RKO (cell line): ENCODE measurements around the gene MFRP.

ENCODE experiments used
- DNase-seq: peaks from one replicate; pipeline ENCODE4 v3.0.0-alpha.2; 2016; ENCODE audit warnings: low spot score

The MFRP gene

DNA sequence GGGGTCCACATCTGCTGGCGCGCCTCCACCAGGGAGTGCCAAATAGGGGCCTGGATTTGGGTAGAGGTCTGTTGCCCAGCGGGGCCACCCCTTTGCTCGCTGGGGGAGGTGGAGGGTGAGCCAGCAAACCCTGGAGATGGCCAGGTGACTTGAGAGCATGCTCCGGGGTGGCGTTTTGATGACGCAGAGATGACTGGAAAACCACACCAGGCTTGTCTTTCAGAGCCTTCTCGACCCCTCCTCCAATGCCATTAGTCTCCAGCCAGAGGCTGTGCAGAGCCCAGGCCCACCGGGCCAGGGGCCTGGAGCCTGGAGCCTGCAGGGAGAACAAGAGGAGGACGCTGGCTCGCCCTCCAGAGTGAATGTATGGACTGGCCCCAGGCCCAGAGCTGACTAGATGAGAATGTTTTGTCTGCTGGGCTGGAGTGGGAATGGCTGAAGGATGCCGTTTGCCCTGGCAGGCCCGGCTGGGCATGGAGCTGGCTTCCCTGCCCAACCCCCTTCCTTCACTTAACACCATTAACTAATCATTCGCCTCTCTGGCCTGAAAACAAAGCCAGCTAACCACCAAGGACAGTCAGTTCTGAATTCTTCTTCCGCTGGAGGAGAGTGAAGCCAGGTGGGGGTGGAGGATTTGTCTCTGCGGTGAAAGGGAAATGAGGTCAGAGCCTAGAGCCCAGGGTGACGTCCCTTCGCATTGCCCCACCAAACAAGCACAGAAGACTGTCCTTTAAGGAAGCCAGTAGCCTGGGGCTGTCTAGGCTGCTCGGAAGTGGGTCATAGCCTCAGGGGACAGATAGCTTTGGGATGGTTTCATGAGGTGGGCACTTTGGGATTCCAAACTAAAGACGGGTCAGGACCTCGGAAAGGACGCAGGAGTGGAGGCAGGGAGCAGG lies 28.0 kb downstream of the MFRP start:
- DNase-seq, result no peak

GRCh38 chr11:119317592-119318239 lies 28.8 kb downstream of the MFRP start:
- DNase-seq, result no peak

- no peak for DNase-seq
These were observed 29.5 kb downstream of the MFRP start, which contains the start of gene MCAM for GRCh38 chr11:119316729-119317591. Gene MCAM, minus strand, starts transcription at chr11:119317130. Its CDS starts 29 bp downstream, at chr11:119317101.

DNA sequence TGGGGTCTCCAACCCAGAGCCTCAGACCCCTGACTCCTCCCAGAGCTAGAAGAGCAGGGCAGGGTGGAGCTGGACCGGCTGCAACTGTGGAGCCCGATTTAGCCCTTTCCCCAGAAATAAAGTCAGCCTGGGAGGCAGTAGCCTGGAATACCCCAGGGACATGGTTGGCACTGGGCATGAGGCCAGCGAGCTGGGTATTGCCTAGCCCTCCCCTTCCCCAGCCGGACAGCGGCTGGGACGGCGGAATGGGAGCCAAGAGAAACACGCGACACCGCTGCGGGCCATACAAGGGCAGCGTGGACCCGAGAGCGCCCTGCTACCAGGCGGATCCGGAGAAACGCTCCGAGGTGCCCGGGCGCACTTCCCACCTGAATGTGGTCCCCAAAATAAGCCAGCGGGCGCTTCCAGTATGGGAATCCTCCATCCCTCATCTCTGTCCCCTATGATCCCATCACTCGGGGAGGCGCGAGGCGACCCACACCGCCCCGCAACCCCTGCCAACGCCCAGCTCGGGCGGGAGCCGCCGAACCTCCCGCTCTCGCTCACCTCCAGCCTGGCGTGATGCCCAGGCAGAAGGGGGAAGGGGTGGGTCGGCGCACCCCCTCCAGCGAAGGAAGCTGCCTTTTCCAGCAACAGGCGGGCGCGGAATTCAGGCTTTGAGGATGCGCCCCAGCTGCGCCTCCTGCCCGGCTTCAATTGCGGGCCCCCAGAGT lies 30.3 kb downstream of the MFRP start:
- DNase-seq, result no peak

DNA sequence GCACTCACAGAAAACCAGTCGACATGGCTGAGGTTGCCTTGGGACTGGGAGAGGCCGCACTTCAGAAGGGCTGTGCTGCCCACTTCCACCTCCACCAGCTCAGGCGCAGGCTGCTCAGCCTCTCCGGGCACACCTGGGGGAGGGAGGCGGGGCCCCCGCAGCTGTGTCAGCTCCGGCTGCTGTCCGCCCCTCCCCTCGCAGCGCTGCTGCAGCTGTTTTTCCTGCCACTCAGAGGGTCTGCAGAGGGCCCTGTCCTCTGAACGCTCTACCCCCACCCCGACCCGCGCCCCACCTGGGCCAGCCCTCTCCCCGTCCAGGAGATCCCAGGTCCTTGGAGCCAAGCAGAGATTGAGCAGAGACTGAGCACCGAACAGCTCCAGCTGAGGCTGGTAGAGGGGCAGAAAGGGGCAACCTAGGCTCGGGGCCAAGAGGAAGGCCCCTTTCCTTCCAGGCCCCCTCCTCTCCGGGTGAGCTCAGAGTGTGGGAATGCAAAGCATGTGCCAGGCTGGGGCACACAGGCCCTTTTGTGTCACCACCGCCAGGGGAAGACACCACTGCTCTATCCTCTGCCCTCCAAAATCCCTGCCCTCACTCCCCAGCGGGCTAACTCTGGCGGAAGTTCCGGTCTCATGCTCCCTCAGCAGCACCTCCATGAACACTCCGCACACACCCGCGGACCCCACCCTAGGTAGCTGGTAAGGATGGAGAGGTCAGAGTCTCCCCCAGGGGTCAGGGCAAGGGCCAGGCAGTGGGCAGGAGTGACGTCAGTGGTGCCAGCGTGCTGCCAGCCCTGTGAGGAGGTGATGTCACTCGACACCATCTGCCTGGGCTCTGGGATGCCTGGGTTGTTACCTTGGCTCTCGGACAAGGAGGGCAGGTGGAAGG lies 31.1 kb downstream of the MFRP start:
- no peak for DNase-seq

DNA sequence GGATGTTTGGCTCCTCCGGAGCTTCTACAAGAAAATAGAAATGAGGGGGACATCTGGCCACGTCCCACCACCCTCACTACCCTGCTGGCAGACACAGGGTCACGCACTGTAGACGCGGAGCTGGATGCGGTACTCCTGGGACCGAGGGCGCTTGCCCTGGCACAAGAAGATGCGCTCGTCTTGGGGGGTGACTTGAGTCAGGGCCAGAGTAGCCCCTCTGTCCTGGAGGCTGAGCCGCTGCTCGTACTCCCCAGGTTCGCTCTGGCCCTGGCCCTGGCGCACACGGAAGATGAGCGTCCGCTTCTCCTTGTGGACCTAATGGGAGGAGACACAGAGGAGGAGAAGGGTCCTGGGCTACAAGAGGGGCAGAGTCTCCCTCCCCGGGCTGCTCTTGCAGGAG lies 31.8 kb downstream of the MFRP start:
- DNase-seq, result no peak

GRCh38 chr11:119310682-119311052 lies 35.8 kb downstream of the MFRP start:
- no peak for DNase-seq

- no peak for DNase-seq
These were observed 36.4 kb downstream of the MFRP start for GRCh38 chr11:119309953-119310681.

DNA sequence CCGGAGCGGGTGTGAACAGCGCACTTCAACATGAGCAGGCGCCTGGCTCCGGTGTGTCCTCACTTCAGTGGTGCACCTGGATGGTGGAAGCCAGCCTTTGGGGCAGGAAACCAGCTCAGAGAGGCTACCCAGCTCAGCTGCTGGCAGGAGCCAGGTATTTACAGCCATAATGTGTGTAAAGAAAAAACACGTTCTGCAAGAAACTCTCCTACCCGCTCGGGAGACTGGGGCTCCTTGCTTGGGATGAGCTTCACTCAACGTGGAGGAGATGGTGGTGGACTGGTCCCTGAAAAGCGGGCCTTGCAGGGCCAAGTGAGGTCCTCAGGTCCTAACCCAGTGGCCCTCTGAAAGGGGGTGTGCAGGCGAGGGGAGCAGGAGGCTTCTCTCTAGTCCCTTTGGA lies 37.1 kb downstream of the MFRP start:
- no peak for DNase-seq

DNA sequence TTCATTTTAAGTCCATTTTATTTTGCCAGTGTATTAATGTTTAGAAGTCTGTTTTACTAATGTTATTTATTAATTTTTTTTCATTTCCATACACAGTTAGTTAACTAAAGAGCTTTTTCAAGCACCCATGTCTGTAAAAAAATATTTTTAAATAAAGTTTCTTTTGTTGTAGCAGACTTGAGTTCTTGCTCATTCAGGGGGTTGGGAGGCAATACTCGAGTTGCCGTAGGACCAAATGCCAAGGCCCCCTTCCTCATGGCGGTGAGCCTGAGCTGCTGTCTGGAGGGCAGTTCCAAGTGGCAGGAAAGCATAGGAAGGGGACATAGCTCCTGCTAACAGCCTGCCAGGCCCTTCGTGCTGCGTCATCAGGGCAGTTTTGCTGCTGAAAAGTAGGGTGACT lies 38.5 kb downstream of the MFRP start:
- DNase-seq, result no peak

GRCh38 chr11:119307219-119307618 lies 39.3 kb downstream of the MFRP start:
- DNase-seq, result peak; percentile 12

DNA sequence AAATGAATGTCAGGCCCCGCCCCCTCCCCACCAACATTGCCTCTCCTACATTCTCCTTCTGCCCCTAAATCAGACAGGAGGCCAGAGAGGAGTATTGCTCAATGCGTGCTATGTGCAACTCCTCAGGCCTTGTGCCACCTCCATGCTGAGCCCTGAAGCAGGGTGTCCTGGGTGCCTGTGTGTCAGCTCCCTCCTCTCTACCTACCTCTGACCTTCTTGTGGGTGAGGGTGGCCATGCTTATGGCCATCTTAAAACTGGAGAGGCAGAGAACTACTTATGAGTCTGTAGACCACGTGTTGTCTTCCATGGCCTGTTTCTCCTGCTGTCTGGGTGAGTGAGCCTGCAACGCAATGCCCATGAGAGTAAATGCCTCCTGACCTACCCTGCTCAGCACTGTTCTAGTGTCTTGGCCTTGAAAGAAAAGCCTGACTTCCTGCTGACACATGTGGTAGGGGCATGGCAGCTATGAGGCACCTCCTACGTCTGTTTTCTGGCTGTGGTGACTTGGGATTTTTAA lies 40.1 kb downstream of the MFRP start:
- no peak for DNase-seq

DNA sequence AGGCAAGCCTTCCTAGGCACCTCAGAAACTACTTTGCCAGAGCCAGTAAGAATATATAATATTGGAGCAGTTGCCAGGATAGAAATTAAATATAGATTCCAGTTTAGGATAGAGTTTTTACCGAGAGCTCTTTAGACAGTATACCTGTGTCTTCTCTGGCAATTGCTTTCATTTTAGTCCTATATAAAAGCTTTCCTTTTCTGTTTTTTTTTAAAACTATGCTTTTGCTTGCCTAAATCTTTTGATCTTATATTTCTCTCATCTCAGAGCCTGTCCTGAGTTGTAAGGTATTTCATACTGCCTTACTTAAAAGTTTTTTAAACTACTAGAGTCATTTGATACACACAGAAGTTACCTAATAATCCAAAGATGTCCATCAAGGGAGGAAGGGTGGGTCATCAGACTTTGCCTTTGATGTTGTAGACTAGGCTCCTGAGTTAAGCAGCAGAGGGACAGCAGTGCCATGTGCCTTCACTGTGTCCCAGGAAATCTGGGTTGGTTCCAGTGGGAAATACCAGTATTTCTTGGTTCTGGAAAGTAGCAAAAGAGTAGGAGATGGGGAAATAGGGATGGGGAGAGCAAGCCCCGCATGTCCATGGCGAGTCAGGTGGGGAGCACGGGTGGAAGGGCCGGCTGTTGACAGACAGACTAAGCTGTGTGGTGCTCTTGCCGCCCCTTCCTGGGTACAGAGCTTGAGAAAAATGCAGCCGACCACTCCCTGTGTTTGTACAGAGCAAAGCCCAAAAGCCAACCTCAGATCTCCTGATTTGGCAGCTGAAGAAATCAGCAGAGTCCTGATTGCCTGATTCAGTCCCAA lies 40.7 kb downstream of the MFRP start:
- DNase-seq, result no peak

DNA sequence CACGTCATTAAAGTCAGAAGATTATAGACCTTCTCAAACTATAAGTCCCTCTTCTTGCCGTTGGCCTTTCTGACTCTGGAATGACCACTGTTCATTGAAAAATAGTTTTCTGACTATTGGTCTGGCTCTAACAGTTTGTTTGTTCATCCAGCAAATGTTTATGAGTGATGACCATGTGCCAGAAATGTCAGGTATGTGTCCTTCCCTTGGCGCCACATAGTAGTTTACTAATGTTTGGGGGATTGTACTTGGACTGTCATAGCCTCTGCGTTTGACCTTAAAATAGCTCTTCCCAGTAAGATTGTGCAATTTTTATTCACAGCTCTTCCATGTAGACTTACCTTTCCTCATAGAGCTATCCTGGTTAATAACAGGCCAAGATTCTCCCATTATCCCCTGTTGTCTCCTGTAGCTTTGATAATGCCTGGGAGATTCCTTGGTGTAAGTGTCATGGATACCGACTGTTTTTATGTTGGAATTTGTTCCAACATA lies 43.2 kb downstream of the MFRP start:
- DNase-seq, result no peak

GRCh38 chr11:119300198-119300964 lies 46.1 kb downstream of the MFRP start:
- no peak for DNase-seq

- no peak for DNase-seq
These were observed 47.1 kb downstream of the MFRP start for GRCh38 chr11:119299416-119299815.

DNA sequence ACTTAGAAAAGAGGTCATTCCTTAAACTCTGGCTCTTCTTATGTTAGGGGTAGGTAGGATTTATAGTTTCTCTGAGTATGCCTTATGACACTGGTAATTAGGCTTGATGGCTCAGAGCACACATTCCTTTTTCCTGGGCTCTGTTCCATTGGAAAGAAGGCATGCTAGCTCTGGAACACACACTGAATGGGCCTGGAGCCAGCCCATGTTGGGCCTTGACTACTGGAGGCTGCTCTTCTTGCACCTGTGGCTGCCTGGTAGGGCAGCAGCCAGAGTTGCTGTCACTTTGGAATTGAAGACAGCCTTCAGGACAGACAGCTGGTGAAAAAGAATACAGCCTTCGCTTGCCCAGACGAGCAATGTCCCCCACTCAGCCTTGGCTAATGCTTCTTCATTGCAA lies 47.8 kb downstream of the MFRP start:
- no peak for DNase-seq

- no peak for DNase-seq
These were observed 48.6 kb downstream of the MFRP start for GRCh38 chr11:119297938-119298337.
